LNCaP clone FGC (cell line): Measurements from ENCODE around the gene DHX16.
"Not testable (repeated sequence)": the region's sequence is repeated elsewhere in the genome, so short reads cannot be mapped to it uniquely, and the experiment has no call there.

Source experiments
- DNase-seq: peaks from one replicate; pipeline ENCODE4 v3.0.0-alpha.2; 2011; ENCODE audit warnings: low read depth
- H3K4me3 ChIP-seq: 2 replicates; pipeline ENCODE4 v1.5.1; 2011; ENCODE audit warnings: mild to moderate bottlenecking, low read depth, low read length, control low read depth
- CTCF ChIP-seq: IDR thresholded peaks from 2 replicates; pipeline ENCODE4 v1.5.1; 2012; ENCODE audit warnings: mild to moderate bottlenecking; ENCODE audit not compliant: control insufficient read depth, insufficient read depth; ENCODE audit errors: extremely low read depth

DHX16 gene

GRCh38 chr6:30682143-30683117 lies 9.6 kb upstream of the DHX16 start:
- TF ChIP-seq CTCF: no peak
- no peak for DNase-seq
- no peak overlapping the region for H3K4me3 ChIP-seq

- no peak overlapping the region for H3K4me3 ChIP-seq
- no peak for TF ChIP-seq CTCF
- DNase-seq: no peak
These were observed 8.9 kb upstream of the DHX16 start for GRCh38 chr6:30681766-30682142.

- TF ChIP-seq CTCF: no peak
- no peak overlapping the region for H3K4me3 ChIP-seq
- DNase-seq: no peak
These were observed 7.1 kb upstream of the DHX16 start for GRCh38 chr6:30679765-30680535.

GRCh38 chr6:30678964-30679726 lies 6.3 kb upstream of the DHX16 start:
- no peak overlapping the region for H3K4me3 ChIP-seq
- DNase-seq: no peak
- TF ChIP-seq CTCF: peak; percentile 92

- no peak overlapping the region for H3K4me3 ChIP-seq
- TF ChIP-seq CTCF: no peak
- DNase-seq: no peak
These were observed 4.0 kb upstream of the DHX16 start for GRCh38 chr6:30676660-30677285.

GRCh38 chr6:30670760-30671527 lies 1.9 kb downstream of the DHX16 start:
- H3K4me3 ChIP-seq: peak overlapping the region; percentile 84
- DNase-seq: no peak
- no peak for TF ChIP-seq CTCF

- DNase-seq, H3K4me3 ChIP-seq: not testable (repeated sequence)
These were observed 6.5 kb downstream of the DHX16 start for GRCh38 chr6:30666300-30666699.
